ENCODE measurements around the gene TBL1XR1. TPM values are rescaled to one million over a fixed set of nuclear protein-coding genes. Genes with fewer than 3 reads are reported as not detected.

TBL1XR1 gene
- total RNA-seq, 1 experiment from 2014 or later: 175 TPM

DNA sequence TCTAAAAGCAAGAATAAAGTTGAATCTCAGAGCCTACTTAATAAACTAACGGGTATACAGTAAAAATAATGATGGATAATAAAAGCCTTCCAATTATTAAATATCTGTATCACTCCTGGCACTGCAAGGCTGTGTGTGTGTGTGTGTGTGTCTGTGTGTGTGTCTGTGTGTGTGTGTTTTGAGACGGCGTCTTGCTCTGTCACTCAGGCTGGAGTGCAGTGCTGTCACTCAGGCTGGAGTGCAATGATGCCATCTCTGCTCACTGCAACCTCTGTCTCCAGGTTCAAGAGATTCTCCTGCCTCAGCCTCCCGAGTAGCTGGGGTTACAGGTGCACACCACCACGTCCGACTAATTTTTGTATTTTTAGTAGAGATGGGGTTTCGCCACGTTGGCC lies 62.5 kb downstream of the TBL1XR1 start:
- no peak overlapping the region for H3K4ac ChIP-seq (ENCODE audit: low read depth, low read length)
- no peak overlapping the region for H2AFZ ChIP-seq (ENCODE audit: low read length)
- no peaks in the 10 kb centered on the region for H3K27me3 Mint-ChIP-seq (ENCODE audit: low read depth)
- peak overlapping the region in 1 of 3 experiments; percentile 29; a peak in 2 of 7 replicates for H3K27ac Mint-ChIP-seq
- H4K91ac ChIP-seq (ENCODE audit: insufficient read length, low read depth, low read length): no peak overlapping the region
- no peak overlapping the region for H2BK12ac ChIP-seq (ENCODE audit: insufficient read length, low read depth, low read length)
- no peaks in the 10 kb centered on the region for H4K20me1 ChIP-seq (ENCODE audit: control insufficient read depth, insufficient read depth, insufficient read length)
- no peak overlapping the region for H2BK20ac ChIP-seq (ENCODE audit: low read depth, low read length, poor library complexity, severe bottlenecking)
- H3K79me1 ChIP-seq (ENCODE audit: insufficient read depth, low read depth, low read length, poor library complexity, severe bottlenecking): peaks cover 10% of the 10 kb centered on the region
- H3K9me3 Mint-ChIP-seq: no peaks in the 10 kb centered on the region
- H2BK15ac ChIP-seq (ENCODE audit: low read depth, low read length): no peak overlapping the region
- H3K23me2 ChIP-seq (ENCODE audit: insufficient read length, low read depth, low read length, poor library complexity, severe bottlenecking): no peaks in the 10 kb centered on the region
- no peak overlapping the region for H4K8ac ChIP-seq (replicated peaks; ENCODE audit: insufficient read length, low read depth, low read length)
- H3K23ac ChIP-seq (ENCODE audit: insufficient read length, low read depth, low read length): no peak overlapping the region
- no peak overlapping the region for H4K5ac ChIP-seq (ENCODE audit: insufficient read length, low read depth, low read length)
- H3K18ac ChIP-seq (ENCODE audit: insufficient read length, low read depth, low read length): no peak overlapping the region
- peaks cover 75% of the 10 kb centered on the region for H3K79me2 ChIP-seq (ENCODE audit: insufficient read depth, low read length)
- no peak overlapping the region for H3T11ph ChIP-seq (ENCODE audit: low read length)
- H3K4me1 Mint-ChIP-seq: peaks cover 37 to 43% of the 10 kb centered on the region in 2 experiments
- no peak overlapping the region for H2BK120ac ChIP-seq (ENCODE audit: low read depth, low read length, poor library complexity, severe bottlenecking)
- no peak overlapping the region for H3K27ac ChIP-seq (ENCODE audit: insufficient read length, low read depth, low read length)
- H3K27me3 ChIP-seq (ENCODE audit: insufficient read depth, low read length): no peaks in the 10 kb centered on the region
- no peak overlapping the region for H3K14ac ChIP-seq (ENCODE audit: insufficient read depth, low read length)
- H3K9me3 ChIP-seq (ENCODE audit: control insufficient read depth, low read depth, low read length): no peaks in the 10 kb centered on the region
- H3K9ac ChIP-seq (ENCODE audit: extremely low read depth, insufficient read length, low read length): no peak overlapping the region
- TF ChIP-seq, protein P1, sequence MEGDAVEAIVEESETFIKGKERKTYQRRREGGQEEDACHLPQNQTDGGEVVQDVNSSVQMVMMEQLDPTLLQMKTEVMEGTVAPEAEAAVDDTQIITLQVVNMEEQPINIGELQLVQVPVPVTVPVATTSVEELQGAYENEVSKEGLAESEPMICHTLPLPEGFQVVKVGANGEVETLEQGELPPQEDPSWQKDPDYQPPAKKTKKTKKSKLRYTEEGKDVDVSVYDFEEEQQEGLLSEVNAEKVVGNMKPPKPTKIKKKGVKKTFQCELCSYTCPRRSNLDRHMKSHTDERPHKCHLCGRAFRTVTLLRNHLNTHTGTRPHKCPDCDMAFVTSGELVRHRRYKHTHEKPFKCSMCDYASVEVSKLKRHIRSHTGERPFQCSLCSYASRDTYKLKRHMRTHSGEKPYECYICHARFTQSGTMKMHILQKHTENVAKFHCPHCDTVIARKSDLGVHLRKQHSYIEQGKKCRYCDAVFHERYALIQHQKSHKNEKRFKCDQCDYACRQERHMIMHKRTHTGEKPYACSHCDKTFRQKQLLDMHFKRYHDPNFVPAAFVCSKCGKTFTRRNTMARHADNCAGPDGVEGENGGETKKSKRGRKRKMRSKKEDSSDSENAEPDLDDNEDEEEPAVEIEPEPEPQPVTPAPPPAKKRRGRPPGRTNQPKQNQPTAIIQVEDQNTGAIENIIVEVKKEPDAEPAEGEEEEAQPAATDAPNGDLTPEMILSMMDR (conservative IDR thresholded peaks at IDR 0.05): no peak
- no peak overlapping the region for H2BK5ac ChIP-seq (ENCODE audit: insufficient read length, low read length)
- no peak overlapping the region for H3K4me2 ChIP-seq (ENCODE audit: insufficient read depth, insufficient read length, low read length)
- H3K4me3 Mint-ChIP-seq: no peak overlapping the region
- DNase-seq: no peak
- no peak overlapping the region for H3K56ac ChIP-seq (ENCODE audit: insufficient read length, low read depth, low read length)
- no peak overlapping the region for H2AK5ac ChIP-seq (ENCODE audit: insufficient read length, low read length)
- peaks cover 10 to 23% (median 17%) of the 10 kb centered on the region in 3 experiments; a peak in 6 of 7 replicates for H3K36me3 Mint-ChIP-seq (ENCODE audit: insufficient read depth in 1 of 3, low read depth in 3 of 3)
- WGBS (ENCODE audit: extremely low coverage, insufficient read length, low lambda C conversion rate): no CpG with 5 or more reads among the region's 8 CpGs
- H3K4me1 ChIP-seq (ENCODE audit: insufficient read depth, low read length): peaks cover 4% of the 10 kb centered on the region; the same call in 1 of the 2 replicates

Measured in H9 (cell line).